Non-pigmented ciliary epithelial cell (primary cell): Measurements from ENCODE around the gene HBP1.
A peak's percentile ranks its signal among the peaks of the same experiment; 100 is the strongest.
"Not testable (repeated sequence)": the region's sequence is repeated elsewhere in the genome, so short reads cannot be mapped to it uniquely, and the experiment has no call there.

Source experiments
- DNase-seq: peaks from one replicate; pipeline ENCODE4 v3.0.0-alpha.2; 2010; ENCODE audit warnings: low read depth

Gene HBP1

DNA sequence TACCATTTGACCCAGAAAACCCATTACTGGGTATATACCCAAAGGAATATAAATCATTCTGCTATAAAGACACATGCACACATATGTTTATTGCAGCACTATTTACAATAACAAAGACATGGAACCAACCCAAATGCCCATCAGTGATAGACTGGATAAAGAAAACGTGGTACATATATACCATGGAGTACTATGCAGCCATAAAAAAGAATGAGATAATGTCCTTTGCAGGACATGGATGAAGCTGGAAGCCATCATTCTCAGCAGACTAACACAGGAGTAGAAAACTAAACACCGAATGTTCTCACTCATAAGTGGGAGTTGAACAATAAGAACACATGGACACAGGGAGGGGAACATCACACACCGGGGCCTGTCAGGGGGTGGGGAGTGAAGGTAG, 13.1 kb upstream of the HBP1 start:
- DNase-seq = not testable (repeated sequence)

DNA sequence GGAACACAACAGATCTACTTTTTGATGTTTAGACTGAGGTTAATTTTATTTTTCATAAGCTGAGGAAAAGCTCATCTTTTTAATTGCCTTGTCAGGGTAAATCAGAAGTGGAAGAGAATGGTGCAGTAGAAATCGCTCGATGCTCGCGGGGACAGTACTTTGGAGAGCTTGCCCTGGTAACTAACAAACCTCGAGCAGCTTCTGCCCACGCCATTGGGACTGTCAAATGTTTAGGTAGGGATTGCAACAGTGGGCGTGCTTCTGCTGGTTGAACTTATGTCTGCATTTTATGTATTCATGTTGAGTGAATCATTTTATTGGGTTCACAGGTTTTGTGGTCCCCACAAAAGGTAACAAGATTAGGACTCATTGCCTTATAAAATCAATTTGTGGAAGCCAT, 11.7 kb upstream of the HBP1 start:
- no peak for DNase-seq

DNA sequence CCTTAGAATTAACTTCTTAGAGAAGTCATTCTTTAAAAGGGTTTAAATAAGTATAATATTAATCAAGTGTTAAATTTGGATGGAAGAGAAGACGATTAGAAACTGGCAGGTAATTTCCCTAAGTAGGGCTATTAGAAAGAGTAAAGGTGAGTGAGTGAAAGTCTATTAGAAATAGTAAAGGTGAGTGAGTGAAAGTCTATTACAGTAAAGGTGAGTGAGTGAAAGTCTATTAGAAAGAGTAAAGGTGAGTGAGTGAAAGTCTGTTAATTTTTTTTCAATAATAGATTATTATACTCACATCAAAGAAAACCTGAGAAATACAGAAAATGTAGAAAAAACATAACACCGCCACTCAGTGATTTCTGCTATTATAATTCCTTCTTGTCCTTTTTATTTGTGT, 10.8 kb upstream of the HBP1 start:
- DNase-seq = no peak

DNA sequence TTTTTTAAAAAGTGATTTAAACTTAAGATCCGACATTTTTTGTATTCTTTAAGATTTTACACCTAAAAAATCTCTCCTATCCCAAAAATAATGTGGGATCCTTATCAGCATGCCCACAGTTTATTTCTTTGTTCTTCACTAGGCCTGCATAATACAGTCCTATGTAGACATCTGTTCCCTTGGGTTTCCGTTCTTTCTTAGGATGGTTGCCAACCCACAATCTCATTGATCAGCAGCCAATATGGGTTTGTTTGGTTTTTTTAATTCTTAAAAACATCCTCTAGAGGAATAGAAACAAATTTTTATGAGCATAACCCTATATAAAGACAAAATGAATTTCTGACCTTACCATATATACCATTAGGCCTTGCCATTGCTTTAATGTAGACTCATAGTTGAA, 8.4 kb upstream of the HBP1 start:
- no peak for DNase-seq

DNA sequence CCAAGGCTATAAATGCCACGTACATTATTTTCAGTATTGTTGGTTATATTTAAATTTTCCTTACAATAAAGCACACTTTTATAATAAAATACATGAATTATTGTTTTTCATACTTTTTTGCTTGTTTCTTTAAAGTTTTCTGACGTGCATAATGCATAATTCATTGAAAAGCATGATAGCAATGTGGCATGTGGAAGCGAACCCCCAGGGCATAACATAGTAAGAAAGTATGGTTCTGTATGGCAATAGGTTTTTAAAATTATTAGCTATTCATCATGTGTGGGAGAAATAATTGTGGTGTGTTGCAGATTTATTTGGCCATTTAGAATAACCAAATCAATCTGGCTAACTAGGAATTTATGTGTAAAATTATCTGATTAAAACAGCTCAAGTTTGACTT, 7.4 kb upstream of the HBP1 start:
- no peak for DNase-seq

DNA sequence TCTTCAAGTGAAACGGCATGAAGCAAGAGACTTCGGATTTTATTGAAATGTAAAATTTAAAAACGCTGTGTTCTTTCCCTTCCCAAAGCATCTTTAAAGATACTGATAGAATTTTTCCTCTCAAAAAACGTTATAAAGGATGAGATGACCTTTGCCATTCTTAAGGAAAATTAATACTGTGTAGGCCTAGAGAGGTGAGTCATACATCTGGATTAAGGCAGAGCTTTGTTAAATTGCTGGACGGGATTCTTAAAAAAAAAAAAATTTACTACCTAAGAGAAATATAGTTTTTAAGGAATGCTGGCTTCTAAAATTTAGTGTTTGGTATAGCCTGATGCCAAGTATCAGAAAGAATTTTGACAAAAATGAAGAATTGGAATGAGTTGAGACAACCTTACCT, 6.3 kb upstream of the HBP1 start:
- no peak for DNase-seq

DNA sequence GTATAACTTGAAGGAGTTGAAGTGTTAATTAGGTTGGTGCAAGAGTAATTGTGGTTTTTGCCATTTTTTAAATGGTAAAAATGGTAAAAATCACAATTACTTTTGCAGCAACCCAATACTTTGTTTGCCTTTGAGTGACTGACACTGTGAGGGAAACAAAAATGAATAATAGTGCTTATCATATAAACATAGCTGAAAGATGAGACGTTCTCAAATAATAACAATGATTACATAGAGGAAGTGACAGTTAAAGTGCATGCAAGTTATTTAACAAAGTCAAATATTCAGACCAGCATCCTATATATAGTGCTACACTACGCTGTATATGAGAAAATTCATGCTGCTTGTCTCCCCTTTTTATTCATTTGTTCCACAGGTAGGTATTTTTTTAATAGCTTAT, 4.7 kb upstream of the HBP1 start:
- no peak for DNase-seq

DNA sequence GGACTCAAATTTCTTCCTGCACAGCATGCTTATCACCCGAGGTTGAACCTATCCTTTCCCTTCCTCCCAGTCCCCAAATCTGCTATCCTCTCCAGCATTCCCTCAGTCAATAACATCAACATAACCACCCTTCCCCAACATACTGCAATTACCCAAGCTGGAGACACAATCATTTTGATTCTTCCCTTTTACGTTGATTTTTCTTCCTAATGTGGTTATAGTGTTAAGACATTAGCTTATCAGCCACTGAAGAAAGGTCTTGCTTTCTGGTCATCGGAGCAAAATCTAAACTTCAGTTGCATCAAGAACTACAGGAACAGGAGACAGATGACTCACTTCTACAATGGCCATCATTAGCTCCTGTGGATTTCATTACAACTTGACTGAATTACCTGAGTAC, 3.5 kb upstream of the HBP1 start:
- no peak for DNase-seq

DNA sequence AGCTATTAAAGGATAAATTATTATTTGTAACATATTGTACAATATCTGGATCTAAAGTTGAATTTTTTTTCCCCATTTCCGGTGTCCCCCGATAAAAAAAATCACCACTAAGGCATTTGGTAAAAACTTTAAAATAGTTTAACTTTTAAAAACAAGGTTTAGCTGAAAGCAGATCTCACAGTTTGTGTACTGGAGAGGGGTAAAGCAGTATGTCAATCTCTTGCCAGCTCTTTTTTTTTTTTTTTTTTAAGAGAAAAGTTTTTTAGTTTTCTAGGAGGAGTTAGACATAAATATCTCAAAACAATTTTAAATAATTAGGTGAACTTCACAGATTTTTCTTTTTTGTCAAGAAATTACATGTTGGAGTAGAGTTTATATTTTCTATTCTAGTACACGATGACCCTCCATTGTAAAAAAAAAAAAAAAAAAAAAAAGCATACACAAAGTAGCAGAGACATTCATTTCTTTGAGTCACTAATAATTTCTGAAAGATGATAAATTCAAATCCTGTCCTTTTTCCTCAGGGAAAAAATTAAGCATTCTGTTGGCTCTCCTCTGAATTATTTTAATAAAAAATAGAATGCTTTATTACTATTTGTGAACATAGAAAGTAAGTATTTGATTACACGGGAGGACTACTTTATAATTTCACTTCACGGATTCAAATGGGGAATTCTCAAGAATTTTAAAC, 1.9 kb upstream of the HBP1 start:
- no peak for DNase-seq

DNA sequence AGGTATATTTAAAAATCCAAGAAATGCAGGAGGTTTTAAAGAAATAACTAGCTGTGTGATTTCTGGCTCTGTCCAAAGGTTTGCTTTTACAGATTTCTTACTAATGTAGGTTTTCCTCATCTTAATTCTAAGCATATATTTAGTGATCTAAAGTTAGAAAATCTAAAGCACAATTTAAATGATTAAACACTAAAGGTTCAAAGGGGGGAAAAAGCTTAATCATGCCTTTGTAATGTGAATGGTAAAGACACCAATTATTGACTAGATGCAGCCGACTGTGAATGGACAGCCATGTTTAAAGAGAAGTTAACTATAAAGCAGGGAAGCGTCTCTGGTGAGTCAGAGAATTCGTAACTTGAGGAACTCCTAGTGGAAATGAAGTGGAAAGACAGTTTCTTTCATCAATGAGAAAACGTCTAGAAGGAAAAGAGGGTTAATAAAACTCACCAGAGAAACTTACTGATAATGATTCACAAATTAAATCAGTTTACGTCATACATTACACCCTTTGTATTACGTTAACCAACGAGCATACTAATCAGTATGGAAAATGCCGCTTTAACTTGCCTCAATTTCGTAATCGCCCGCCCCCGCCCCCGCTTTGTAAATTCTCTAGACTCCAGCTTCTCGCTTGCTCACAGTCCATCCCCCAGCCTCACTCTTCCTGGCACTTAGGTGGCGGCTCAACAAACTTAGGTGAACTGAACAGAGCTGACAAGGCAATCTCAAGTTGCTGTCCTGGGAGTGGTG, 1.1 kb upstream of the HBP1 start:
- DNase-seq = peak; percentile 72

DNA sequence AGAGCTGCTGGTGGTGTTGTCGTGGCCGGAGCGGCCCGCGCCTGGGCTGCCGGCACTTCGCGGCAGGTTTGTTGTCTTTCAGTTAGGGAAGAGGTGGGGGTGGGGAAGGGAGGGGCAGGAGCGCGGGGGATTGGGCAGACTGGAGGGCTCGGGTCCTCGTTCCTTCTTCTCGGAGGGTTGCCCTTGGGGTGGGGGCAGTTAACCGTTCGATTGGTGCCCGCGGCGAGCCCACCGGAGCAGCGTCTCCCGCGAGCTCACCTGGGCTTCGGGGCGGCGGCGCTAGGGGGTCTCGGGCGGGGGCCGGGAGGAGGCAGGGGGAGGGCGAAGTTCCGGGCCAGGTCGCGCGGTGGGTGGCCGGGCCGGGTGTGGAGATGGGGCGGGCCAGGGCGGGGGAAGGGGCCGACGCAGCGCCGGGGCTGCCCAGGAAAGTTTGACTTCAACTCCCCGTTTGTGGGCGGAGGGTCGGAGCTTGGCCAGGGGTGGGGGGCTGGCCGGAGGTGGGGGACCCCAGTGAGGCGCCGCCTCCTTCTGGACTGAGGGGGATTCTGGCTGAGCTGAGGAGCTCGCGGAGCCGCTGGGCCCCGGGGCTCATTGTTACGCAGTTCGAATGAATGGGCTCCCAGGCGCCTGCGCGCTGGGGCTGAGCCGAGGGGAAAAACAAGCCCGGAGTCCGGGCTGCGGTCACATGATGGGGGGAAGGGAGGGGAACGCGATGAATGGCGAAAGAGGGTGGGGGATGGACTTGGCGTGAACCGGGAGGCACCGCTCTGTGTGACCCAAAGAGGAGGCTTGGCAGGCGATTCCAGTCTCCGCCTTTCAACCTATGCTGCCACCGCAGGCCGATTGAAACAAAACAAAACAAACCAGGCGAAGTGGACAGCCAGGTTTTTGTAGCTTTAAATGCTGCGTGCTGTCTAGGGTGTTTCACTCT, 582 bp downstream of the HBP1 start:
- DNase-seq = peak; percentile 90

DNA sequence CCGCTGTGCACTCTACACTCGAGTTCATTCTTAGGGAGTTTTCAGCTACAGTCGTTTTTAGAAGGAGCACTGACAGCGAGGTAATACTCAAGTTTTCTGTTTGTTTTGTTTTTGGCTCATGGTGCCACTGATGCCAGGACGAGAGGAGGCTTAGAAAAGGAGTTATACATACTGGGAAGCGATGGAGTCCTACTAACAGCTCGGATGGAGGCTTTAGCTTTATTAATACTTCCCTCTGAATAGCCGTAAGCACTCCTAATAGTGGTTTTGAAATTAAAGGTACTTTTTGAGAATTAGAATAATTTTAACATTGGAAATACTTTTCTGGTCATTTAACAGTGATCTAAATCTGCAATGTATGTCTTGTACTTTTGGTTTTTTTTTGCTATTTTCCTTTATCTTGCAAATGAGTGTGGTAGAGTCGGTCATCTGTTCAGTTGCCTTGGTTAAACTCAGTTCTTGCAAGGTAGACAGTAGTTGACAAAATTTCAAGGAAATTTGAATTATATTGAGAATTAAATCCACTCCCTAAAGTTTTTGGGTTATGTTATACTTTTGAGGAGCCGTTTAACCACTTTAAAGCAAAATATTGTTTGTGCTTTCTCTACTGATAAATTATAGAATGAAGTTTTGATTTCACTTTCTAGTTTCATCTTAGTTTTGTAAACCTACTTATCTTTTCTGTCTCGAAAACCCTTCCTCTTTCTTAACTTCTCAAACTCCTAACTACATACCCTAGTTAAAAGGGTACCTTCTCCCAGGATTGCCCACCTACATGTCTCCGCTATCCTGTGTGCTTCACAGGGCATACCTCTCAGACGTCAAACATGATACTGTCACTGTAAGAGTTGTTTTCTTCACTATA, 1.5 kb downstream of the HBP1 start:
- no peak for DNase-seq

DNA sequence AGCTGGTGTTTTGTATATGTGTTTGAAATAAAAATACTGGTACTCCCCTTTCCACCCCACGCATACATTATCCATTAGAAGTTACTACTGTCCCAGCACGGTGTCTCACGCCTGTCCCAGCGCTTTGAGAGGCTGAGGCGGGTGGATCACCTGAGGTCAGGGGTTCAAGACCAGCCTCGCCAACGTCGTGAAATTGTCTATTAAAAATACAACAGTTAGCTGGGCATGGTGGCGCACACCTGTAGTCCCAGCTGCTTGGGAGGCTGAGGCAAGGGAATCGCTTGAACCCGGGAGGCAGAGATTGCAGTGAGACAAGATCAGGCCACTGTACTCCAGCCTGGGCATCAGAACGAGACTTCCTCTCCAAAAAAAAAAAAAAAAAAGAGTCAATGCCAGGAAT, 2.7 kb downstream of the HBP1 start:
- no peak for DNase-seq

DNA sequence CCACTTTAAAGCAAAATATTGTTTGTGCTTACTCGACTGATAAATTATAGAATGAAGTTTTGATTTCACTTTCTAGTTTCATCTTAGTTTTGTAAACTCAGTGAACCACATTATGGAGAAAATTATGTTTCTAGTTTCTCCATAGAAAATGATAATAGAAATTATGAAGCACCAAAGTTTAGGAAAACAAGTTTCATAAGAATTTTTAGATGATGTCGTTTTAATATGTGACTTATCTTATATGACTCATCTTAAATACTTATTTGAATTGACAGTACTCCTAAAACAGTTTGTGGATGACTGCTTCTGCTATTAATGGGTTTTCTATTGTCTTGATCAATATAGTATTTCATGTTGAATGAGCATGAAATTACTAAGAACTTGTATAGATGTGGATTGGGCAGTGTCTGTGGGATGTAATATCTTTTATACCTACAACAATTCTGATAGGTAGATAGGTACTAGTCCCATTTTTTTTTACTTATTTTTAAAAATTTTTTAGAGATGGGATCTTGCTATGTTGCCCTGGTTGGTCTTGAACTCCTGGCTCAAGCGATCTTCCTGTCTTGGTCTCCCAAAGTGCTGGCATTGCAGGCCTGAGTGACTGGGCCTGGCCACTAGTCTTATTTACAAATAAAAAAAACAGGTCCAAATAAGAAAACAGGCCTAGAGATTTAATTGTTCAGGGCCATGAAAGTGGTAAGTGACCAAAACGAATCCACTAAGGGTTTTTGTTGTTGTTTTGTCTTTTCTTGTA, 3.7 kb downstream of the HBP1 start:
- DNase-seq = no peak

DNA sequence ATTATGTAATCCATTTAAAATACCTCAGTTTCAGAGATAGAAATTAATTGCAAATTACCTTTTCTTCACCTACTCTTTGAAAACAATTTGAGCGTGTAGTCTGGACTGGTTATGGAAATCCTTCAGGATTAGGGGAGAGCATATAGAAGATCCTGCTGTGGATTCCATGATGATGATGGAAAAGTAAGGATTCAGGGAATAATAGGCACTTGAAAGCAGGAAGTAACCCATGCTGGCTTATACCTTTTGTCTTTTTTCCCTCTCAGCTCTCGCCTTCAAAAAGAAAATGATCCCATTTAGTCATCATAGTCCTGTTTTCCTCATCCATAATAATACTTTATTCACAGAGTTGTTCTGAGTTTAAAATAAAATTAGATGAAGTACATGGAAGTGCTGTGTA, 4.4 kb downstream of the HBP1 start:
- no peak for DNase-seq

DNA sequence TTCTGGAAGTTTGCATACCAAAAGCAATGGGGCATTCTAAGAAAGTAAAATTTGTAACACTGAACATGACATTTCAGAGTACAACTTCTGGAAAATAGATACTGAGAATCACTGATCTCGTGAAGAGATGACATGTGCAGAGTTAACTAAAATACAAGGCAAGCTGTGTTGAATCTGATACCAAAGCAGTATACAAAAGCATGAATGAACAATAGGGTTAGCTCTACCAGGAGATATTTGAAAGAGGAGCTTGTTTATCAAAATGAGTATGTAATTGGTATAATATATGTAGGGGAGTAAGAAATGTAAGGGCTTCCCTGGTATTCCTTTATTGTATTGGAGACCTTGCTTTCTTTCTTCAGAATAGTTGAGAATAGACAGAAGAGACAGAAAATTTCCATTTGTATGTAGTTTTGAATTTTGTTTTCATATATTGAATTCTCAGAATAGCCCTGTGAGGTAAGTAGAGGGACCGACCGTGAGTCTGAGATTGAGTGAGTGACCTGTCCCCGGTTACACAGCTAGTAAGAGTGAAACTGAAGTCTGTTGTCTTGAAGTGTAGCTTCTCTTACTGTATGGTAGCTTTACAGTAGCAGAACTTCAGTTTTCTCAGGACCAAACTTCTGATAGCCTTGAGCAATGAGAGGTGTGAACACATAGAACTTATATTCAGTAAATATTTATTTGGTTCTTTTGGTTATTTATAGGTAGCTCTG, 5.0 kb downstream of the HBP1 start:
- no peak for DNase-seq

DNA sequence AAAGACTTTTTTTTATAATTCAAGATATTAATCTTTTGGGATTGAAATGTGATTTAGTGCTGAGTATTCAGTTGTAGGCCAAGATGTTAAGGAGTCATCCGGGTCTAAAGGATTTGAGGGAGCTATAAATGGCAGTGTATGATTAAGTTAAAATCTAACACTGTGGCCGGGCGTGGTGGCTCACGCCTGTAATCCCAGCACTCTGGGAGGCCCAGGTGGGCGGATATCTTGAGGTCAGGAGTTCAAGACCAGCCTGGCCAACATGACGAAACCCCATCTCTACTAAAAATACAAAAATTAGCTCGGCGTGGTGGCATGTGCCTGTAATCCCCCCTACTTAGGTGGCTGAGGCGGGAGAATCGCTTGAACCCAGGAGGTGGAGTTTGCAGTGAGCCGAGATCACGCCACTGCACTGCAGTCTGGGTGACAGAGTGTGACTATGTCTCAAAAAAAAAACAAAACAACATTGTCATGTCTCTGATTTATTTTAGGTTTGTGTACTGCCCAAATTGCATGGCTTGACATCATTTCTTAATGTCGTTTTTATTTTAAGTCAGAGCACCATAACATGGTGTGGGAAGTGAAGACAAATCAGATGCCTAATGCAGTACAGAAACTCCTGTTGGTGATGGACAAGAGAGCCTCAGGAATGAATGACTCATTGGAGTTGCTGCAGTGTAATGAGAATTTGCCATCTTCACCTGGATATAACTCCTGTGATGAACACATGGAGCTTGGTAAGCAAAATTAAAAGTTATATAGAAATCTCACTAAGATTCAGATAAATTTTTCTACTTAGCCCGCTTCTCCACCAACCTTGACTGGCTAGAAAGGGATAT, 10.7 kb downstream of the HBP1 start:
- DNase-seq = no peak

DNA sequence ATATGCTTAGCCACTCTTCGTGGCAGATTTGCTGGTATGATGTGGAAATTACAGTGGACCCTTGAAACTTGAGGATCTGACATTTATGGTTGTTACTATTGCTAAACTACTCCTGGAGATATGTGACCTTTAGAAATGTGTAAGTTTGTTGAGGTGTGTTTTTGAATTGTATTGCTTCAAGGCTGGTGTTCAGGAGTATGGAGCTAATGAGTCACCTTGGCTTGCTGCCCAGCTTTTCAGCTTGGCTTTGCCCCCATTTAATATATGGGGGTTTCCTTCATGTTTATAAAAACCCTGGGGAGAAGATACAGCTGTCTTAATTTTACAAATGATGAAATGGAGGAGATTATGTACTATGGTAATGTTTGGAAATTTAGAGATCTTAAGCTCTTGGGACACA, 11.6 kb downstream of the HBP1 start:
- no peak for DNase-seq

DNA sequence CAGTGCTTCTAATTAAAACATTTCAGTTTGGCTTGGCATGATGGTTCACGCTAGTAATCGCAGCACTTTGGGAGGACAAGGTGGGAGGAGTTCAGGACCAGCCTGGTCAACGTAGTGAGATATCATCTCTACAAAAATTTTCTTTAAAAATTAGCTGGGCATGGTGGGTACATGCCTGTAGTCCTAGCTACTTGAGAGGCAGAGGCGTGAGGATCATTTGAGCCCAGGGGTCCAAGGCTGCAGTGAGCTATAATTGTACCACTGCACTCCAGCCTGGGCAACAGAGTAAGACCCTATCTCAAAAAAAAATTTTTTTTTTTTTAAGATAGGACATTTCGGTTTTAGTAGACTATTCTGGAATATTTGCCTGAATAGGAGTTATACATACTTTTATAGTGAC, 12.4 kb downstream of the HBP1 start:
- DNase-seq = no peak

DNA sequence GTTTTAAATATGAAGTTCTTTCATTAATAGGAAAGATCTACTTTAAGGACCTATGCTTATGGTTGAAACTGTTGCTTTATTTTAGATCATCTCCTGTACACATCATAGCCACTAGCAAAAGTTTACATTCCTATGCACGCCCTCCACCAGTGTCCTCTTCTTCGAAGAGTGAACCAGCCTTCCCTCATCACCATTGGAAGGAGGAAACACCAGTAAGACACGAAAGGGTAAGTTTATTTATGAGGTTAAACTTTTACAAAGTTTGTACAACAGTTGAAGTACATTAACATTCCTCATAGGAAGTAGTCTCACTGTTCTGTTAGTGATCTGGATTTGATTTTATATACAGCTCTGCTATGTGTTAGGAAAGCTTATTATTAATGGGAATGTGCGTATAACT, 16.9 kb downstream of the HBP1 start:
- no peak for DNase-seq
